ENCODE results near the gene TMEM171.

The TMEM171 gene, protein sequence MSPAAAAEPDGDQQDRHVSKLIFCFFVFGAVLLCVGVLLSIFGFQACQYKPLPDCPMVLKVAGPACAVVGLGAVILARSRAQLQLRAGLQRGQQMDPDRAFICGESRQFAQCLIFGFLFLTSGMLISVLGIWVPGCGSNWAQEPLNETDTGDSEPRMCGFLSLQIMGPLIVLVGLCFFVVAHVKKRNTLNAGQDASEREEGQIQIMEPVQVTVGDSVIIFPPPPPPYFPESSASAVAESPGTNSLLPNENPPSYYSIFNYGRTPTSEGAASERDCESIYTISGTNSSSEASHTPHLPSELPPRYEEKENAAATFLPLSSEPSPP

GRCh38 chr5:73120222-73121118 is at the start of gene TMEM171:
TMEM171 (plus strand) TSS chr5:73120575; CDS start chr5:73123374, 2,799 bp downstream.
- no peak for DNase-seq

DNA sequence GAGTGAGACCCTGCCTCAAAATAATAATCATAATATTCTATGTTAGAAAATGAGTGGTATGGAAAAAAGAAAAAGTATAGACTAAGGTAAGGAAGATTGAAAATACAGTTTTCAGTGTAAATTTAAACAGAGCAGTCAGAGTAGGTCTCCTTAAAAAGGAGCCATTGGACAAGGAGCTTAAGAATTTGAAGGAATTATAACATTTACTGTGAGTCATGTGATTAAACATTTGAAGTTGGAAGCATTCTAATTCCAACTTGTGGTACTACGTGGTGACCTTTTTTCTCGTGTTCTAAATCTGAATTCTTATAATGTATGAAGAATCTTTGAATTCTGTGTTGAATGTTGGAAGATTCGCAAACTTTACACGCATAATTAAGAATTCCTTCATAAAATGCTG is 39.3 kb upstream of the TMEM171 start:
- DNase-seq = no peak

DNA sequence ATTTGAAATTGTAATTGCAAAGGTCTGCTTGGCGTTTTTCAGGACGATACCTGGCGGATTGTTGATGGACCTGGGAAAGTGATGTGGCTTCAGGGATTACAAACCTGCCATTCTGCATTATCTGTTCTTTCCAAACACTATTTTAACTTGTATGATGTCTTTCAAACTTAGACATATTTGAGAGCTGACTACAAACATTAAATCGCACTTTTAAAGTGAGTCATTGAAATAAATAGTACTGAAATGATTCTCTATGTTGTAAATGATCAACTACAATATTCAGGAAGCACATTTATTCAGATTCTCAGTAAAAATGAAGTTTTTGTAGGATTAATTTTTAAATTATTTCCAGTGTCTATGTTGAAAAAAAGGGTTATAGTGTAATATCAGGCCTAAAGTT is 32.3 kb upstream of the TMEM171 start:
- DNase-seq = no peak

DNA sequence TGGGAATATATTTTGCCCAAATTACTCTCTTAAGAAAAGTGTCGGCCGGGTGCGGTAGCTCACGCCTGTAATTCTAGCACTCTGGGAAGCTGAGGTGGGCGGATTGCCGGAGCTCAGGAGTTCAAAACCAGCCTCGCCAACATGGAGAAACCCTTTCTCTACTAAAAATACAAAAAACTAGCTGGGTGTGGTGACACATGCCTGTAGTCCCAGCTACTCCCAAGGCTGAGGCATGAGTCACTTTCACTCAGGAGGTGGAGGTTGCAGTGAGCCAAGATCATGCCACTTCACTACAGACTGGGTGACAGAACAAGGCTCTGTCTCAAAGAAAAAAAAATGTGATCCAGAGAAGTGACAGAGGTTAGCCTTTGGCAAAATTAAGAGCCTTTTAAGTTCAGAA is 26.4 kb upstream of the TMEM171 start:
- no peak for DNase-seq

GRCh38 chr5:73094415-73094814 is 26.0 kb upstream of the TMEM171 start:
- DNase-seq = no peak

DNA sequence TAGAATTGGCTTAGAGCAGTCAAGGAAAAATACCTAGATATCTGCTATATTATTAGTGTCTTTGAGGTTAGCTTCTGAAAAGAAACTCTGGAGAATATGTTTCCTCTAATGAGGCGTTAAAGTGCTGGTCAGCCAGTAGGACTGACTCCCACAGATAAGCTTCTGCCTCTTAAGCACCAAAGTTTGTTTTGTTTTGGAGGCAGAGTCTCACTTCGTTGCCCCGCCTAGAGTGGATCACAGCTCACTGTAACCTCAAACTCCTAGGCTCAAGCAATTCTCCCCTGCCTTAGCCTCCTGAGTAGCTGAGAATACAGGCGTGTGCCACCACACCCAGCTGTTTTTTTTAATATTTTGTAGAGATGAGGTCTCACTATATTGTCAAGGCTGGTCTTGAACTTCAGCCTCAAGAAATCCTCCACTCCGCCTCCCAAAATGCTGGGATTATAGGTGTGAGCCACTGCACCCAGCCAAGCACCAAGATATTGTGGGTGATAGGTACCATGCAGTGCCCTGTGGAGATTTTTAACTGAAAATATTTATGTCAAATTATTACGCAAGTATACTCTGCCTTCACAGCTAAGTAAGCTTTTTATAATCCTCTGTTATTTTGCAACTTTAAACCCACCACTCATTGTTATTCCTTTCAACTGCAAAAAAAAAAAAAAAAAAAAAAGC is 24.7 kb upstream of the TMEM171 start:
- no peak for DNase-seq

- no peak for DNase-seq
Measured at GRCh38 chr5:73096239-73096575, 24.2 kb upstream of the TMEM171 start.

GRCh38 chr5:73097740-73098139 is 22.6 kb upstream of the TMEM171 start:
- DNase-seq = no peak

- no peak for DNase-seq
Measured at GRCh38 chr5:73100109-73100508, 20.3 kb upstream of the TMEM171 start.

GRCh38 chr5:73103870-73104299 is 16.5 kb upstream of the TMEM171 start:
- DNase-seq = peak; percentile 75

- DNase-seq = peak; percentile 75
Measured at GRCh38 chr5:73104326-73104725, 16.0 kb upstream of the TMEM171 start.

GRCh38 chr5:73106335-73106734 is 14.0 kb upstream of the TMEM171 start:
- no peak for DNase-seq

DNA sequence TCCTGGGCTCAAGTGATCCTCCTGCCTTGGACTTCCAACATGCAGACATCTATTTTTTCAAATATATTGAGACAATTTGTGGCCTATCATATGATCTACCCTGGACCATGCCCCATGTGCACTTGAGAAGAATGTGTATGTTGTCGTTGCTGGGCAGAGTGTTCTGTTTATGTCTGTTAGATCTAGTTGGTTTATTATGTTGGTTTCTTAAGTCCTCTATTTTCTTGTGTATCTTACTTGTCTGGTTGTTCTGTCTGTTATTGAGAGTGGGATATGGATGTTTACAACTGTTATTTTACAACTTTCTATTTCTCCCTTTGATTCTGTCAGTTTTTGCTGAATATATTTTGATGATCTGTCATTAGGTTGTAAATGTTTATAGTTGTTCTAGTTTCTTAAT is 10.2 kb upstream of the TMEM171 start:
- DNase-seq = no peak

DNA sequence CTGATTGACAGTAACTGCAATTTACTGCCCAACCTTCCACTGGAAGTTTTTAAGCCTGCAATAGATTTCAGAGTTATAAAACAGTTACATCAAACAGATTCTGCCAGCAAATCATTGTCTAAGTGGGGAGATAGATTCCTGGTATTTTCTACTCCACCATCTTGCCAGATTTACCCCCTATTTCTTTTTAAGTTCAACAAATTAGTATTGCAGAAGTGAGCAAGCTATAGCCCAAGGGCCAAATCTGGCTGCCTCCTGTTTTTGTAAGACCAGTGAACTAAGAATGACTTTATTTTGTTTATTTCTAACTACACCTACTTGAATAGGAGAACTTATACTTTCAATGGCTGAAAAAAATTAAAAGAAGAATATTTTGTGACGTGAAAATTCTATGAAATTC is 8.8 kb upstream of the TMEM171 start:
- no peak for DNase-seq

- no peak for DNase-seq
Measured at GRCh38 chr5:73112359-73112758, 8.0 kb upstream of the TMEM171 start.

GRCh38 chr5:73114044-73114688 is 6.2 kb upstream of the TMEM171 start:
- DNase-seq = no peak

- no peak for DNase-seq
Measured at GRCh38 chr5:73115399-73116051, 4.8 kb upstream of the TMEM171 start.

DNA sequence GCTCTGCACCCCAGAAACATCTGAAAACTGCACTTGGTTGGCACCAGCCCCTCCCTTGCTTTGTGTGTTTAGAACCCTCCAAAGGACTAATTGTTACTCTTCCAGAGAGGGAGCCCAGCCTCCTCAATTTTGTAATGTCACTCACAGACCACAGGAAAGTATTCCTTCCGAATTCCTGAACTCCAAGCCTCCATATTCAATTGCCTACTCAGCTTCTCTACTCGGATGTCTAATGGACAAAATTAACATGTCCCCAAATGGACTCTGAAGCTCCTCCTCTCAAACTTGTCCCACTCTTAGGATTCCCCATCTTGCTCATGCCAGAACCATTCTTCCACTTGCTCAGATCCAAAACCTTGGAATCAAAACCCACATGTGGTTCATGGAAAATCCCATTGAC is 3.9 kb upstream of the TMEM171 start:
- no peak for DNase-seq

DNA sequence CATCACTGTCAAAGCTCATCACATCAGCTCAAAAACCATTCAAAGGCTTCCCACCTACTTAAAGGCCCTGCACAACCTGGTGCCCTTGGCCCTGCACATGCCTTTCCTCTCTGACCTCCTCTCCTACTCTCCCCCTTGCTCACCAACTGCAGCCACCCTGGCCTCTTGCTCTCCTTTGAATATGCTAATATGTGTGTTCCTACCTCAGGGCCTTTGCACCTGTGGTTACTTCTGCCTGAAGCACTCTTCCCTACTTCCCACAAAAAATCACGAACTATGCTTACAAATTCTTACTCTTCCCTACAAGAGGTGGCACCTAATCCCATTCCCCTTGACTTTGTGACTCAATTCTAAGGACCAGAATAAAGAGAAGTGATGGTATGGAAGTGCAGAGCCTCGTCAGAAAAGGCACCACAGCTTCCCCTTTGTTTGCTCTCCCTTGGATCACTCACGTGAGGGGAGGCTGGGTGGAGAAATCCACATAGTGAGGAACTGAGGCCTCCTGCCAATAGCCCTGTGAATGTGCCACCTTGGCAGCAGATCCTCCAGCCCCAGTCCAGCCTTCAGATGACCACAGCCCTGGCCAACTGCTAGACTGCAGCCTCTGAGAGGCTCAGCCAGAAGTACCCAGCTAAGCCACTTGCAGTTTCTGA is 3.2 kb upstream of the TMEM171 start:
- DNase-seq = no peak

DNA sequence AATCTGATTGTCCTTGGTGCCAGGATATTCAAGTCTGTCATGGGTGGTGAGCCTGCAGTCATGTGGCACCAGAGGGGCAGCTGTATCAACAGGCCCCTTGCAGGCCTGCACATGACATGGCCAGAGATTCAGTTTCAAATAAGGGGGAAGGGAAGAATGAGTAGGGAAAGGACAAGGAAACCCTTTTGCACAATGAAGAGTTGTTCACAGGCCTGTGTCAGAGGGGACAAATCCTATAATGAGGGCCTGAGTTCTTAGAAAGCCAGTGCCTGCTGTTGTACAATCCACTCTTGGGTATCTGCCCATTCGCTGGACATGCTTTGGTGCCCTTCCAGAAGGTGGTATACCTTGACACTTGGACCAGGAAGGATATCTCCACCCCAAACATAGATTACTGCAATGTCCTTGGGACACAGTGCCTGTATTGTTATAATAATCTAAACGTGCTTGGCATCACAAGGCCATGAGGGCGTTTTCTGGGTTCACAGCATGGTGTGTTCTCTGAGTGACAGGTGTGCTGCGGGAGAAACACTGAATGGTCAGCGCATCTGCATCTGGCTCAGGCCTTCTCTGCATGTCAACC is 1.9 kb upstream of the TMEM171 start:
- DNase-seq = no peak

- no peak for DNase-seq
Measured at GRCh38 chr5:73119451-73120157, 771 bp upstream of the TMEM171 start.
